ENCODE measurements around the gene TMEM205.
"Not testable (repeated sequence)": the region's sequence is repeated elsewhere in the genome, so short reads cannot be mapped to it uniquely, and the experiment has no call there.

Gene TMEM205

GRCh38 chr19:11338569-11339253 is 7.4 kb downstream of the TMEM205 start:
- DNase-seq = no peak

GRCh38 chr19:11338121-11338520 is 7.9 kb downstream of the TMEM205 start:
- no peak for DNase-seq

- no peak for DNase-seq
Measured at GRCh38 chr19:11337080-11337479, 9.0 kb downstream of the TMEM205 start.

- no peak for DNase-seq
Measured at GRCh38 chr19:11335449-11336146, 10.5 kb downstream of the TMEM205 start.

GRCh38 chr19:11333838-11334237 is 12.2 kb downstream of the TMEM205 start:
- not testable (repeated sequence) for DNase-seq

- no peak for DNase-seq
Measured at GRCh38 chr19:11332822-11333221, 13.2 kb downstream of the TMEM205 start.

- DNase-seq = no peak
Measured at GRCh38 chr19:11331502-11331901, 14.6 kb downstream of the TMEM205 start.

GRCh38 chr19:11330127-11330526 is 15.9 kb downstream of the TMEM205 start:
- DNase-seq = no peak

- DNase-seq = no peak
Measured at GRCh38 chr19:11325544-11325943, 20.5 kb downstream of the TMEM205 start.

- no peak for DNase-seq
Measured at GRCh38 chr19:11324748-11325389, 21.2 kb downstream of the TMEM205 start.

- peak; percentile 33 for DNase-seq
Measured at GRCh38 chr19:11324079-11324661, 21.9 kb downstream of the TMEM205 start.

GRCh38 chr19:11323601-11324078 is 22.4 kb downstream of the TMEM205 start:
- DNase-seq = no peak

- DNase-seq = no peak
Measured at GRCh38 chr19:11322269-11323024, 23.6 kb downstream of the TMEM205 start.

- no peak for DNase-seq
Measured at GRCh38 chr19:11321191-11322126, 24.6 kb downstream of the TMEM205 start.

- not testable (repeated sequence) for DNase-seq
Measured at GRCh38 chr19:11320278-11320995, 25.6 kb downstream of the TMEM205 start.

GRCh38 chr19:11306337-11306736 is 39.7 kb downstream of the TMEM205 start:
- DNase-seq = no peak

- DNase-seq = no peak
Measured at GRCh38 chr19:11304936-11305335, 41.1 kb downstream of the TMEM205 start.

- DNase-seq = no peak
Measured at GRCh38 chr19:11300811-11301120, 45.3 kb downstream of the TMEM205 start.

GRCh38 chr19:11299946-11300810 is 45.9 kb downstream of the TMEM205 start:
- DNase-seq = no peak

GRCh38 chr19:11296264-11296663 is 49.8 kb downstream of the TMEM205 start:
- no peak for DNase-seq
